Measurements from ENCODE around the gene STOML3. TPM values are rescaled to one million over a fixed set of nuclear protein-coding genes. Genes with fewer than 3 reads are reported as not detected.
A peak's percentile ranks its signal among the peaks of the same experiment; 100 is the strongest.
"Not testable (repeated sequence)": the region's sequence is repeated elsewhere in the genome, so short reads cannot be mapped to it uniquely, and the experiment has no call there.

Gene STOML3
- total RNA-seq, 1 donor from 2014 or later = not detected

- Mint-ChIP-seq H3K27me3 (ENCODE audit: unreplicated experiment) (no peaks in the 10 kb centered on the region), H3K4me1 (ENCODE audit: unreplicated experiment) (no peaks in the 10 kb centered on the region), H3K36me3 (ENCODE audit: unreplicated experiment) (peaks cover 47% of the 10 kb centered on the region), H3K4me3 (ENCODE audit: unreplicated experiment) (no peak overlapping the region), H3K9me3 (ENCODE audit: unreplicated experiment) (no peaks in the 10 kb centered on the region), H3K27ac (ENCODE audit: unreplicated experiment) (no peak overlapping the region)
- DNase-seq (ENCODE audit: extremely low spot score, unreplicated experiment) = no peak
- TF ChIP-seq, protein P1, sequence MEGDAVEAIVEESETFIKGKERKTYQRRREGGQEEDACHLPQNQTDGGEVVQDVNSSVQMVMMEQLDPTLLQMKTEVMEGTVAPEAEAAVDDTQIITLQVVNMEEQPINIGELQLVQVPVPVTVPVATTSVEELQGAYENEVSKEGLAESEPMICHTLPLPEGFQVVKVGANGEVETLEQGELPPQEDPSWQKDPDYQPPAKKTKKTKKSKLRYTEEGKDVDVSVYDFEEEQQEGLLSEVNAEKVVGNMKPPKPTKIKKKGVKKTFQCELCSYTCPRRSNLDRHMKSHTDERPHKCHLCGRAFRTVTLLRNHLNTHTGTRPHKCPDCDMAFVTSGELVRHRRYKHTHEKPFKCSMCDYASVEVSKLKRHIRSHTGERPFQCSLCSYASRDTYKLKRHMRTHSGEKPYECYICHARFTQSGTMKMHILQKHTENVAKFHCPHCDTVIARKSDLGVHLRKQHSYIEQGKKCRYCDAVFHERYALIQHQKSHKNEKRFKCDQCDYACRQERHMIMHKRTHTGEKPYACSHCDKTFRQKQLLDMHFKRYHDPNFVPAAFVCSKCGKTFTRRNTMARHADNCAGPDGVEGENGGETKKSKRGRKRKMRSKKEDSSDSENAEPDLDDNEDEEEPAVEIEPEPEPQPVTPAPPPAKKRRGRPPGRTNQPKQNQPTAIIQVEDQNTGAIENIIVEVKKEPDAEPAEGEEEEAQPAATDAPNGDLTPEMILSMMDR (IDR thresholded peaks at IDR 0.05) = no peak
Measured at GRCh38 chr13:39020853-39021462, 30.3 kb upstream of the STOML3 start.

GRCh38 chr13:39016787-39017186, 26.2 kb upstream of the STOML3 start:
- TF ChIP-seq, protein P1 (IDR thresholded peaks at IDR 0.05) = peak; percentile 63
- peaks cover 53% of the 10 kb centered on the region for H3K36me3 Mint-ChIP-seq (ENCODE audit: unreplicated experiment)
- H3K4me1 Mint-ChIP-seq (ENCODE audit: unreplicated experiment) = no peaks in the 10 kb centered on the region
- no peak overlapping the region for H3K4me3 Mint-ChIP-seq (ENCODE audit: unreplicated experiment)
- H3K27ac Mint-ChIP-seq (ENCODE audit: unreplicated experiment) = no peak overlapping the region
- H3K27me3 Mint-ChIP-seq (ENCODE audit: unreplicated experiment) = no peaks in the 10 kb centered on the region
- no peak for DNase-seq (ENCODE audit: extremely low spot score, unreplicated experiment)
- H3K9me3 Mint-ChIP-seq (ENCODE audit: unreplicated experiment) = no peaks in the 10 kb centered on the region

- no peaks in the 10 kb centered on the region for H3K9me3 Mint-ChIP-seq (ENCODE audit: unreplicated experiment)
- no peaks in the 10 kb centered on the region for H3K27me3 Mint-ChIP-seq (ENCODE audit: unreplicated experiment)
- no peak overlapping the region for H3K4me3 Mint-ChIP-seq (ENCODE audit: unreplicated experiment)
- no peaks in the 10 kb centered on the region for H3K4me1 Mint-ChIP-seq (ENCODE audit: unreplicated experiment)
- peaks cover 54% of the 10 kb centered on the region for H3K36me3 Mint-ChIP-seq (ENCODE audit: unreplicated experiment)
- no peak overlapping the region for H3K27ac Mint-ChIP-seq (ENCODE audit: unreplicated experiment)
- DNase-seq (ENCODE audit: extremely low spot score, unreplicated experiment) = no peak
- TF ChIP-seq, protein P1 (IDR thresholded peaks at IDR 0.05) = no peak
Measured at GRCh38 chr13:39016087-39016486, 25.5 kb upstream of the STOML3 start.

DNA sequence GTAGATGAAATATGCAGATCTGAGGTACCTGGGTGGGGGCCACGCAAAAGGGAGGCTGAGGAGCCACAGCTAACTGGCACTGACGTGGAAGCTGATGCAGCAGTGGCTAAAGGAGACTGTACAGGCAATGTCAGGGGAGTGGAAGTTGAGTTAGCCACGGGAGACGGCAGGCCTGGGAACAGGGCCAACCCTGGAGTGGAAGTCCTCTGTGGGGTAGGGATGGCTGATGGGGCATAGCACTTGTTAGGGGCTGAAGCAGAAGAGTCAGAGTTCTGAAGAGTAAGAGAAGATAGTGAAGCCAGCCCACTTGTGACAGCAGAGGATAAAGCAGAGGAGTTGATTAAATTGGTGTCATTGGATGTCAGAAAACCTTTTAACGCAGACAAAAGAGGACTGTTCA, 22.8 kb upstream of the STOML3 start:
- H3K36me3 Mint-ChIP-seq (ENCODE audit: unreplicated experiment) = peaks cover 57% of the 10 kb centered on the region

GRCh38 chr13:39012608-39013007, 22.0 kb upstream of the STOML3 start:
- H3K27ac Mint-ChIP-seq (ENCODE audit: unreplicated experiment) = no peak overlapping the region
- peaks cover 63% of the 10 kb centered on the region for H3K36me3 Mint-ChIP-seq (ENCODE audit: unreplicated experiment)
- no peak overlapping the region for H3K4me3 Mint-ChIP-seq (ENCODE audit: unreplicated experiment)
- DNase-seq (ENCODE audit: extremely low spot score, unreplicated experiment) = no peak
- no peaks in the 10 kb centered on the region for H3K27me3 Mint-ChIP-seq (ENCODE audit: unreplicated experiment)
- no peaks in the 10 kb centered on the region for H3K9me3 Mint-ChIP-seq (ENCODE audit: unreplicated experiment)
- TF ChIP-seq, protein P1 (IDR thresholded peaks at IDR 0.05) = peak; percentile 15
- H3K4me1 Mint-ChIP-seq (ENCODE audit: unreplicated experiment) = no peaks in the 10 kb centered on the region

More for the DNA sequence above, 22.8 kb upstream of the STOML3 start:
- Mint-ChIP-seq H3K4me1 (ENCODE audit: unreplicated experiment) (no peaks in the 10 kb centered on the region), H3K9me3 (ENCODE audit: unreplicated experiment) (no peaks in the 10 kb centered on the region), H3K4me3 (ENCODE audit: unreplicated experiment) (no peak overlapping the region), H3K27ac (ENCODE audit: unreplicated experiment) (no peak overlapping the region), H3K27me3 (ENCODE audit: unreplicated experiment) (no peaks in the 10 kb centered on the region)
- TF ChIP-seq, protein P1 (IDR thresholded peaks at IDR 0.05) = no peak
- DNase-seq (ENCODE audit: extremely low spot score, unreplicated experiment) = no peak

GRCh38 chr13:39006371-39007111, 15.9 kb upstream of the STOML3 start:
- H3K4me1 Mint-ChIP-seq (ENCODE audit: unreplicated experiment); H3K27ac Mint-ChIP-seq (ENCODE audit: unreplicated experiment); DNase-seq (ENCODE audit: extremely low spot score, unreplicated experiment); H3K27me3 Mint-ChIP-seq (ENCODE audit: unreplicated experiment); H3K9me3 Mint-ChIP-seq (ENCODE audit: unreplicated experiment): not testable (repeated sequence)
- Mint-ChIP-seq H3K4me3 (ENCODE audit: unreplicated experiment) (peak overlapping the region; percentile 45), H3K36me3 (ENCODE audit: unreplicated experiment) (peaks cover 23% of the 10 kb centered on the region)
